IMR-90 (cell line): ENCODE data around the gene RFX1. TPM values are rescaled to one million over a fixed set of nuclear protein-coding genes. Genes with fewer than 3 reads are reported as not detected.

Experiments used
- ATAC-seq: fragments of 200-7000 bp; cut with Tn5 transposase; 2 replicates; pipeline ENCODE4 v1.9.1; 2020; ENCODE audit warnings: low read depth, mild to moderate bottlenecking, moderate library complexity
- BruUV-seq: library from RNA; stranded (reverse); fragments of 400-500 nt; replicated peaks from 2 replicates; lab custom pipeline; 2021; lab: Mats Ljungman, UMichigan
- CTCF ChIA-PET: fragments of 300-600 bp; formaldehyde crosslinking; extraction: SDS; loops from one replicate; lab custom pipeline; 2021; ENCODE audit warnings: antibody characterized with exemption; lab: Yijun Ruan, JAX
- POLR2A ChIA-PET: fragments of 300-600 bp; sonication (Branson Sonifier 250); formaldehyde crosslinking; loops from one replicate; lab custom pipeline; 2022; ENCODE audit warnings: antibody characterized with exemption; ENCODE audit not compliant: unreplicated experiment; lab: Charles Lee
- DNase-seq: peaks from one replicate; pipeline ENCODE4 v3.0.0; 2013
- H2AFZ ChIP-seq: replicated peaks from 2 replicates; pipeline ENCODE3; 2013; ENCODE audit warnings: low read length, mild to moderate bottlenecking; ENCODE audit not compliant: poor library complexity
- H2AK5ac ChIP-seq: 2 replicates; pipeline ENCODE4 v1.6.1; 2013; ENCODE audit warnings: low read depth, low read length, inconsistent platforms
- H2AK9ac ChIP-seq: replicated peaks from 2 replicates; pipeline ENCODE3; 2013; ENCODE audit warnings: mild to moderate bottlenecking, low read depth, low read length, moderate library complexity; ENCODE audit not compliant: poor library complexity
- H2BK120ac ChIP-seq: 2 replicates; pipeline ENCODE4 v1.6.1; 2013; ENCODE audit warnings: low read depth, low read length, inconsistent platforms
- H2BK15ac ChIP-seq: 3 replicates; pipeline ENCODE4 v1.6.1; 2013; ENCODE audit warnings: low read depth, low read length, inconsistent platforms
- H2BK20ac ChIP-seq: 2 replicates; pipeline ENCODE4 v1.6.1; 2013; ENCODE audit warnings: low read depth, mild to moderate bottlenecking, inconsistent platforms, low read length, moderate library complexity
- H2BK5ac ChIP-seq: 2 replicates; pipeline ENCODE4 v1.6.1; 2013; ENCODE audit warnings: mild to moderate bottlenecking, low read depth, low read length, inconsistent platforms; ENCODE audit not compliant: poor library complexity, severe bottlenecking
- H3K14ac ChIP-seq: replicated peaks from 2 replicates; pipeline ENCODE4 v1.6.1; 2013; ENCODE audit warnings: low read depth, low read length, inconsistent platforms
- H3K18ac ChIP-seq: 2 replicates; pipeline ENCODE4 v1.6.1; 2013; ENCODE audit warnings: low read depth, low read length, control low read depth
- H3K23ac ChIP-seq: 2 replicates; pipeline ENCODE4 v1.6.1; 2013; ENCODE audit warnings: low read depth, low read length, inconsistent platforms
- H3K27ac ChIP-seq: 2 replicates; pipeline ENCODE4 v1.5.1; 2013; ENCODE audit warnings: mild to moderate bottlenecking, control low read depth, low read length; ENCODE audit not compliant: insufficient read depth
- H3K27me3 ChIP-seq: 2 replicates; pipeline ENCODE4 v1.6.1; 2013; ENCODE audit warnings: low read length; ENCODE audit not compliant: control insufficient read depth, insufficient read depth
- H3K36me3 ChIP-seq: 2 replicates; pipeline ENCODE4 v1.6.1; 2013; ENCODE audit warnings: low read length, mixed read lengths; ENCODE audit not compliant: control insufficient read depth, insufficient read depth
- H3K4ac ChIP-seq: 2 replicates; pipeline ENCODE4 v1.6.1; 2013; ENCODE audit warnings: low read depth, low read length, inconsistent platforms
- H3K4me1 ChIP-seq: 2 replicates; pipeline ENCODE4 v1.6.1; 2013; ENCODE audit warnings: low read length, mixed read lengths; ENCODE audit not compliant: control insufficient read depth, insufficient read depth
- H3K4me2 ChIP-seq: 2 replicates; pipeline ENCODE4 v1.6.1; 2013; ENCODE audit warnings: low read depth, mild to moderate bottlenecking, control low read depth, low read length, moderate library complexity
- H3K4me3 ChIP-seq: 2 replicates; pipeline ENCODE4 v1.5.1; 2013; ENCODE audit warnings: low read depth, mild to moderate bottlenecking, control low read depth, low read length, moderate library complexity; ENCODE audit not compliant: insufficient read depth
- H3K56ac ChIP-seq: 2 replicates; pipeline ENCODE4 v1.6.1; 2013; ENCODE audit warnings: low read length, inconsistent platforms; ENCODE audit not compliant: insufficient read depth; ENCODE audit errors: extremely low read depth
- H3K79me1 ChIP-seq, 2 experiments: 2 replicates each; pipeline ENCODE4 v1.6.1; 2013; ENCODE audit warnings: low read length in 2 of 2, inconsistent platforms in 1 of 2, low read depth in 1 of 2
- H3K9ac ChIP-seq: 2 replicates; pipeline ENCODE4 v1.6.1; 2013; ENCODE audit warnings: low read depth, low read length, control low read depth
- H3K9me1 ChIP-seq: 2 replicates; pipeline ENCODE4 v1.6.1; 2013; ENCODE audit warnings: low read length, inconsistent platforms; ENCODE audit not compliant: insufficient read depth
- H3K9me3 ChIP-seq: 2 replicates; pipeline ENCODE4 v1.6.1; 2013; ENCODE audit warnings: low read length; ENCODE audit not compliant: control insufficient read depth, insufficient read depth
- H4K20me1 ChIP-seq: 2 replicates; pipeline ENCODE4 v1.6.1; 2013; ENCODE audit warnings: low read length, inconsistent platforms; ENCODE audit not compliant: insufficient read depth
- H4K5ac ChIP-seq: 2 replicates; pipeline ENCODE4 v1.6.1; 2013; ENCODE audit warnings: mild to moderate bottlenecking, low read depth, low read length, control low read depth
- H4K8ac ChIP-seq, 2 experiments: 2 replicates each; pipeline ENCODE4 v1.6.1; 2013; ENCODE audit warnings: low read depth in 2 of 2, low read length in 2 of 2, control low read depth in 1 of 2, inconsistent platforms in 1 of 2
- H4K91ac ChIP-seq: 2 replicates; pipeline ENCODE4 v1.6.1; 2013; ENCODE audit warnings: low read depth, low read length, inconsistent platforms; ENCODE audit not compliant: insufficient read depth
- CHD1 ChIP-seq: IDR thresholded peaks from 2 replicates; pipeline ENCODE4 v1.6.1; 2012; ENCODE audit warnings: low read depth, low read length, improper control_type of control experiment
- FOS ChIP-seq: fragments of 150-350 bp; IDR thresholded peaks from 2 replicates; pipeline ENCODE4 v1.6.1; 2016; ENCODE audit warnings: low read depth, low read length
- MAFK ChIP-seq: IDR thresholded peaks from 2 replicates; pipeline ENCODE4 v1.6.1; 2012; ENCODE audit warnings: low read depth, low read length, improper control_type of control experiment
- MXI1 ChIP-seq: IDR thresholded peaks from 2 replicates; pipeline ENCODE4 v1.6.1; 2012; ENCODE audit warnings: low read depth, mild to moderate bottlenecking, low read length, moderate library complexity, borderline replicate concordance
- RAD21 ChIP-seq: IDR thresholded peaks from 2 replicates; pipeline ENCODE4 v1.6.1; 2012; ENCODE audit warnings: low read length, improper control_type of control experiment
- RFX5 ChIP-seq: IDR thresholded peaks from 2 replicates; pipeline ENCODE4 v1.8.0; 2012; ENCODE audit warnings: low read depth, mild to moderate bottlenecking, low read length, moderate library complexity
- WGBS, 2 experiments: methylation state at CpG; one replicate each; pipeline versions ENCODE4 v1.1.5 to v1.1.7; 2013; ENCODE audit warnings: missing lambda C conversion rate in 2 of 2; ENCODE audit not compliant: insufficient read length in 1 of 2; ENCODE audit errors: extremely low coverage in 2 of 2; 5-methylcytosine and 5-hydroxymethylcytosine counted together
- dilution Hi-C: fragments of 300-500 bp; cut with HindIII; formaldehyde crosslinking; loops from one replicate; pipeline ENCODE4 v1.14.3; 2018; ENCODE audit warnings: low sequenced_read_pairs; ENCODE audit not compliant: unreplicated experiment
- in situ Hi-C: fragments of 300-500 bp; cut with MboI; formaldehyde crosslinking; loops from 3 replicates; pipeline ENCODE4 v1.14.3; 2019; ENCODE audit warnings: low sequenced_read_pairs, inconsistent platforms, mixed read lengths
- intact Hi-C: fragments of 100-400 bp; cut with micrococcal nuclease; formaldehyde crosslinking; loops from 2 replicates; pipeline ENCODE4 v1.10.0; 2022
- polyA plus RNA-seq, 3 experiments: library from polyadenylated mRNA; depleted of rRNA; stranded (reverse); fragments of >200 nt; gene quantifications; 2 replicates each; pipeline ENCODE4 v1.2.3, GENCODE V29; 2012; ENCODE audit warnings: low replicate concordance in 1 of 3
- total RNA-seq: library from RNA; depleted of rRNA; stranded (reverse); fragments of >200 nt; gene quantifications from 2 replicates; pipeline ENCODE4 v1.2.3, GENCODE V29; 2012
- TF ChIP-seq, protein P1 (sequence below): fragments of 150-350 bp; IDR thresholded peaks from 2 replicates; pipeline ENCODE4 v1.6.1; 2017; ENCODE audit warnings: mild to moderate bottlenecking, antibody characterized with exemption, low read length, low read depth
- TF ChIP-seq, protein P2 (sequence below): conservative IDR thresholded peaks from 2 replicates; pipeline ENCODE4 v1.5.1; 2012; ENCODE audit warnings: mild to moderate bottlenecking, low read depth, low read length, improper control_type of control experiment
- TF ChIP-seq, protein P3 (sequence below): fragments of 150-350 bp; IDR thresholded peaks from 2 replicates; pipeline ENCODE4 v1.6.1; 2016; ENCODE audit warnings: low read depth, mild to moderate bottlenecking, low read length, moderate library complexity, borderline replicate concordance

Gene RFX1
- total and polyA plus RNA-seq, 2 of the 4 experiments (the other 2 are of a cell fraction), result 0.36 to 3.1 TPM

DNA sequence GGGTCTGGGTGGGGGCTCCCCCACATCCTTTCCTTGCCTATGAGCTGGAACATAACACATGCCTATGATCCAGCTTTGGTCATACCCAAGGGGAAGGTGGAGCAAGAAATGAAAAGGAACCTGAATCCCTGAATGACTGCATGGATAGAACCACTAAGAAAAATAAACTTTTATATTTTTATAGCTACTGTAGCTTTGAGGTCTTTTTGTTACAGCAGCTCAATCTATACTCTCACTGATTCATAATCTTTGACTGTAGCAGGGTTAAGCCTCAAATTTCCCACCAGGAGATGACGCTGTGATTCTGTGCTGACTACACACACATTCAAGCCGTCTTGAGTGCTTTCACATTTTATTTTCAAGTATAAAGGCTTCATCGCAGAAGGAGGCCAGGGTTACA, 46.9 kb upstream of the RFX1 start:
- Histone ChIP-seq H3K9ac (no peak overlapping the region), H3K4me3 (no peak overlapping the region), H4K20me1 (no peaks in the 10 kb centered on the region), H3K27ac (no peak overlapping the region), H3K9me1 (no peaks in the 10 kb centered on the region), H2AK9ac (no peak overlapping the region), H3K56ac (no peak overlapping the region), H3K9me3 (peaks cover 2% of the 10 kb centered on the region; the same call in 1 of the 2 replicates), H4K91ac (no peak overlapping the region), H2BK5ac (no peak overlapping the region), H3K79me1 (no peaks in the 10 kb centered on the region), H2AFZ (no peak overlapping the region), H3K4me2 (no peak overlapping the region), H2AK5ac (no peak overlapping the region), H2BK15ac (no peak overlapping the region), H3K14ac (no peak overlapping the region), H3K4ac (no peak overlapping the region), H3K23ac (no peak overlapping the region), H3K36me3 (no peaks in the 10 kb centered on the region), H4K8ac (no peak overlapping the region), H2BK120ac (no peak overlapping the region), H3K18ac (no peak overlapping the region), H3K4me1 (peaks cover 1% of the 10 kb centered on the region; the same call in 1 of the 2 replicates), H4K5ac (no peak overlapping the region), H2BK20ac (no peak overlapping the region), H3K27me3 (peaks cover 15% of the 10 kb centered on the region; the same call in 1 of the 2 replicates)
- DNase-seq (no peak), ATAC-seq (no peak)
- no peak for TF ChIP-seq RFX5
- no peak for TF ChIP-seq MAFK
- TF ChIP-seq RAD21, result no peak
- TF ChIP-seq FOS, result no peak
- TF ChIP-seq CHD1, result no peak
- TF ChIP-seq MXI1, result no peak
- TF ChIP-seq, protein P1, sequence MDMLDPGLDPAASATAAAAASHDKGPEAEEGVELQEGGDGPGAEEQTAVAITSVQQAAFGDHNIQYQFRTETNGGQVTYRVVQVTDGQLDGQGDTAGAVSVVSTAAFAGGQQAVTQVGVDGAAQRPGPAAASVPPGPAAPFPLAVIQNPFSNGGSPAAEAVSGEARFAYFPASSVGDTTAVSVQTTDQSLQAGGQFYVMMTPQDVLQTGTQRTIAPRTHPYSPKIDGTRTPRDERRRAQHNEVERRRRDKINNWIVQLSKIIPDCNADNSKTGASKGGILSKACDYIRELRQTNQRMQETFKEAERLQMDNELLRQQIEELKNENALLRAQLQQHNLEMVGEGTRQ, result no peak
- TF ChIP-seq, protein P2, sequence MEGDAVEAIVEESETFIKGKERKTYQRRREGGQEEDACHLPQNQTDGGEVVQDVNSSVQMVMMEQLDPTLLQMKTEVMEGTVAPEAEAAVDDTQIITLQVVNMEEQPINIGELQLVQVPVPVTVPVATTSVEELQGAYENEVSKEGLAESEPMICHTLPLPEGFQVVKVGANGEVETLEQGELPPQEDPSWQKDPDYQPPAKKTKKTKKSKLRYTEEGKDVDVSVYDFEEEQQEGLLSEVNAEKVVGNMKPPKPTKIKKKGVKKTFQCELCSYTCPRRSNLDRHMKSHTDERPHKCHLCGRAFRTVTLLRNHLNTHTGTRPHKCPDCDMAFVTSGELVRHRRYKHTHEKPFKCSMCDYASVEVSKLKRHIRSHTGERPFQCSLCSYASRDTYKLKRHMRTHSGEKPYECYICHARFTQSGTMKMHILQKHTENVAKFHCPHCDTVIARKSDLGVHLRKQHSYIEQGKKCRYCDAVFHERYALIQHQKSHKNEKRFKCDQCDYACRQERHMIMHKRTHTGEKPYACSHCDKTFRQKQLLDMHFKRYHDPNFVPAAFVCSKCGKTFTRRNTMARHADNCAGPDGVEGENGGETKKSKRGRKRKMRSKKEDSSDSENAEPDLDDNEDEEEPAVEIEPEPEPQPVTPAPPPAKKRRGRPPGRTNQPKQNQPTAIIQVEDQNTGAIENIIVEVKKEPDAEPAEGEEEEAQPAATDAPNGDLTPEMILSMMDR, result no peak
- TF ChIP-seq, protein P3, sequence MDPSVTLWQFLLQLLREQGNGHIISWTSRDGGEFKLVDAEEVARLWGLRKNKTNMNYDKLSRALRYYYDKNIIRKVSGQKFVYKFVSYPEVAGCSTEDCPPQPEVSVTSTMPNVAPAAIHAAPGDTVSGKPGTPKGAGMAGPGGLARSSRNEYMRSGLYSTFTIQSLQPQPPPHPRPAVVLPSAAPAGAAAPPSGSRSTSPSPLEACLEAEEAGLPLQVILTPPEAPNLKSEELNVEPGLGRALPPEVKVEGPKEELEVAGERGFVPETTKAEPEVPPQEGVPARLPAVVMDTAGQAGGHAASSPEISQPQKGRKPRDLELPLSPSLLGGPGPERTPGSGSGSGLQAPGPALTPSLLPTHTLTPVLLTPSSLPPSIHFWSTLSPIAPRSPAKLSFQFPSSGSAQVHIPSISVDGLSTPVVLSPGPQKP, result no peak
- intact Hi-C loops (no loop called here), dilution Hi-C loops (no loop called here), in situ Hi-C loops (no loop called here)
- BruUV-seq, result no TSS peak
- POLR2A ChIA-PET, result no interaction called here
- no CpG with 5 or more reads among the region's 3 CpGs for WGBS, 2 experiments
- CTCF ChIA-PET, result interaction anchor here (0.5 kb wide), 1 partner anchor 92 kb away, joined by 3 read pairs; no protein-coding TSS in a partner anchor
